Neutrophil (primary cell): ENCODE data around the gene ACSL1.

Experiments
- H3K27ac ChIP-seq: fragments of 200-600 bp; sonication (generic); 2 replicates; pipeline ENCODE4 v1.5.1; 2016; ENCODE audit warnings: mild to moderate bottlenecking, moderate library complexity
- H3K27me3 ChIP-seq: fragments of 200-600 bp; sonication (generic); 2 replicates; pipeline ENCODE4 v1.6.0; 2016; ENCODE audit warnings: mild to moderate bottlenecking
- H3K36me3 ChIP-seq: fragments of 200-600 bp; sonication (generic); 2 replicates; pipeline ENCODE4 v1.5.1; 2017
- H3K4me1 ChIP-seq, 2 experiments: fragments of 200-600 bp in 1 of 2; sonication (generic) in 1 of 2; 1 replicate in 1 of 2; 2 replicates in 1 of 2; pipeline versions ENCODE4 v1.5.1 to v1.6.1; 2013 to 2016; ENCODE audit warnings: low read depth in 1 of 2, low read length in 1 of 2, mild to moderate bottlenecking in 1 of 2, moderate library complexity in 1 of 2; ENCODE audit not compliant: control insufficient read depth in 1 of 2, insufficient read depth in 1 of 2
- H3K4me3 ChIP-seq, 2 experiments: fragments of 200-600 bp in 1 of 2; sonication (generic) in 1 of 2; 1 replicate in 1 of 2; 2 replicates in 1 of 2; pipeline ENCODE4 v1.5.1; 2013 to 2016; ENCODE audit warnings: low read depth in 1 of 2, low read length in 1 of 2, mild to moderate bottlenecking in 1 of 2, moderate library complexity in 1 of 2
- H3K9me3 ChIP-seq: fragments of 200-600 bp; sonication (generic); 2 replicates; pipeline ENCODE4 v1.5.1; 2016
- TF ChIP-seq, protein P1 (sequence below): fragments of 200-600 bp; sonication (generic); IDR thresholded peaks from 2 replicates; pipeline ENCODE4 v1.5.1; 2016; ENCODE audit warnings: antibody characterized with exemption

ACSL1 gene

DNA sequence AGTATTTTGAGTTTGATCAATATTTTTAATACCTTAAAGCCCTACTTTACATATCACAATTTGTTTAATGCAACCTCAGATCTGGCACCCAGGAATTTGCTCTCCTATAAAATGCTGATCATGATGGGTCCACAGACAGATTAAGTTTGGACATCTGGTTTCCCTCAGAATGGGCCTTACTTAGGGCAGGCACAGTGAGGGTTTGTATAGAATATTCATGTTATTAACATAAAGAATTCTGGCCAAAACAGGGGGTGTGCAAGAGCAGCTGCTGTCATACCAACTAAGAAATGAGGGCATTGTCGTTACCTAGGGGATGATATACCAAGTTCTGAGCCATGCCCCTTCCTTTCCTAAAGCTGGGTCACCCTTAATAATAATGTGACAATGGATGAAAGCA, 54.4 kb downstream of the ACSL1 start:
- H3K36me3 ChIP-seq = peaks cover 100% of the 10 kb centered on the region
- peak overlapping the region; percentile 19 for H3K27ac ChIP-seq
- H3K9me3 ChIP-seq = peaks cover 18% of the 10 kb centered on the region
- TF ChIP-seq, protein P1, sequence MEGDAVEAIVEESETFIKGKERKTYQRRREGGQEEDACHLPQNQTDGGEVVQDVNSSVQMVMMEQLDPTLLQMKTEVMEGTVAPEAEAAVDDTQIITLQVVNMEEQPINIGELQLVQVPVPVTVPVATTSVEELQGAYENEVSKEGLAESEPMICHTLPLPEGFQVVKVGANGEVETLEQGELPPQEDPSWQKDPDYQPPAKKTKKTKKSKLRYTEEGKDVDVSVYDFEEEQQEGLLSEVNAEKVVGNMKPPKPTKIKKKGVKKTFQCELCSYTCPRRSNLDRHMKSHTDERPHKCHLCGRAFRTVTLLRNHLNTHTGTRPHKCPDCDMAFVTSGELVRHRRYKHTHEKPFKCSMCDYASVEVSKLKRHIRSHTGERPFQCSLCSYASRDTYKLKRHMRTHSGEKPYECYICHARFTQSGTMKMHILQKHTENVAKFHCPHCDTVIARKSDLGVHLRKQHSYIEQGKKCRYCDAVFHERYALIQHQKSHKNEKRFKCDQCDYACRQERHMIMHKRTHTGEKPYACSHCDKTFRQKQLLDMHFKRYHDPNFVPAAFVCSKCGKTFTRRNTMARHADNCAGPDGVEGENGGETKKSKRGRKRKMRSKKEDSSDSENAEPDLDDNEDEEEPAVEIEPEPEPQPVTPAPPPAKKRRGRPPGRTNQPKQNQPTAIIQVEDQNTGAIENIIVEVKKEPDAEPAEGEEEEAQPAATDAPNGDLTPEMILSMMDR = no peak
- no peaks in the 10 kb centered on the region for H3K27me3 ChIP-seq
- H3K4me1 ChIP-seq = no peaks in the 10 kb centered on the region
- H3K4me3 ChIP-seq = no peak overlapping the region

DNA sequence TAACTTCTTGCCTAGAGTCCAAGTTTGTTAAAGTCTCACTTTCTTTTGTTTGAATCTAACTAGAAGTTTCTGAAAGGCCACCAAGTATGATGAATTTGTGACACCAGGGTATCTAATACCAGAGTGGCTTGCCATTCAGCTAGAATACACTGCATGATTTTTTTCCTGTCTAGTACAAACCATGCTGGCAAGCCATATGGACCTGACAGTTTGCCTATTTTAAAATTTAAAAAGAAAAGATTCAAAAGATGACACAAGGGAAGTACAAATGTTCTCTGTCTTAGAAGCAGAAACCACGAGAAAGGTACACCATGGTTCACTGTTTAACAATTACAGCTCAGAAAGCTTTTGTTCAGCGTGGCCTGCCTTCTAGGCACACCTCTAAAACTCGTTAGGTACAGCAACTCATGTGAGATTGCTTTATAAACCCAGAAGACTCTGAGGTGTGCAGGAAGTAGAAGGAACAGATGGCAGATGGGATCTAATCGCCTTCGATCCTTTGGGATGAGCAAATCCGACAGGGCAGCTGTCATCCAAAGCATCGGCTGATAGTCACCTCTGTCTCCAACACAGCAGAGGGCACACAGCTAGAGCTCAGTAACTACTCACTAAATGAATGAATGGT, 56.5 kb downstream of the ACSL1 start:
- peak overlapping the region; percentile 17 for H3K27ac ChIP-seq
- peaks cover 30% of the 10 kb centered on the region for H3K9me3 ChIP-seq
- no peak overlapping the region for H3K4me3 ChIP-seq
- TF ChIP-seq, protein P1 = no peak
- peaks cover 100% of the 10 kb centered on the region for H3K36me3 ChIP-seq
- no peaks in the 10 kb centered on the region for H3K4me1 ChIP-seq
- no peaks in the 10 kb centered on the region for H3K27me3 ChIP-seq

DNA sequence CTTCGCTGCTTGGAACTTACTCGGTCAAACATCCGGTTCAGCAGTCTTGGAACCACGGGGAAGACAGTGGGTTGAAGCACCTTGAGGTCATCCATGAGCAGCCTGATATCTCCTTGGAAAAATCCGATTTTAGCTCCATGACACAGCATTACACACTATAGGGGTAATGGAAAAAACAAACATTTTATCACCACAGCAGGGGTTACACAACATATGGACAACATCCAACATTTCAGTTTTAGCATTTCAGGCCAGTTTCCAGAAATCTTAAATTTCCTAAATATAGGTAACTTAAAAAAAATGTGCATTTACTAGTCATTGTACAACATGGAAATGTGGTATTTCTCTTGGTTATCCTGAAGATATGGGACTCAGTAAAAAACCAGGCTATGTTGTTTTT, 57.5 kb downstream of the ACSL1 start:
- H3K36me3 ChIP-seq = peaks cover 100% of the 10 kb centered on the region
- no peak overlapping the region for H3K27ac ChIP-seq
- TF ChIP-seq, protein P1 = no peak
- peaks cover 33% of the 10 kb centered on the region for H3K9me3 ChIP-seq
- no peaks in the 10 kb centered on the region for H3K4me1 ChIP-seq
- no peak overlapping the region for H3K4me3 ChIP-seq
- H3K27me3 ChIP-seq = no peaks in the 10 kb centered on the region

DNA sequence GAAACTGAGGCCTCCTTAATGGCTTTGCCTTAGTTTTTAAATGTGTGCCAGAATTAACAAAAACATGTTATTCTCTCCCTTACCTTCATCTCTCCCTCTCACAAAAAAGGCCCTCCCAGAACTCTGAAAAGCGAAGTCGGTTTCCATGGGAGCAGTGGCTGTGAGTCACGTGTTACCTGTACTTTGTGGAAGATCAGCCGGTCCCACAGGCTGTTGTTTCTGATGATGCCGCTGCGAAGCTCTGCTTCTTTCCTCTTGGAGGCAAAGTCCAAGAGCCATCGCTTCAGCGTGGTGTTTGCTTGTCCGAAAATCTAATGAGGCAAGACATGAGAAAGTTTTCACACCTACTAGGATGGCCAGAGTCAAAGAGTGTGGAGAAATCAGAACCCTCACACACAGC, 59.3 kb downstream of the ACSL1 start:
- Histone ChIP-seq H3K9me3 (peaks cover 31% of the 10 kb centered on the region), H3K4me3 (no peak overlapping the region), H3K27ac (no peak overlapping the region), H3K36me3 (peaks cover 100% of the 10 kb centered on the region), H3K4me1 (no peaks in the 10 kb centered on the region), H3K27me3 (no peaks in the 10 kb centered on the region)
- TF ChIP-seq, protein P1 = no peak

DNA sequence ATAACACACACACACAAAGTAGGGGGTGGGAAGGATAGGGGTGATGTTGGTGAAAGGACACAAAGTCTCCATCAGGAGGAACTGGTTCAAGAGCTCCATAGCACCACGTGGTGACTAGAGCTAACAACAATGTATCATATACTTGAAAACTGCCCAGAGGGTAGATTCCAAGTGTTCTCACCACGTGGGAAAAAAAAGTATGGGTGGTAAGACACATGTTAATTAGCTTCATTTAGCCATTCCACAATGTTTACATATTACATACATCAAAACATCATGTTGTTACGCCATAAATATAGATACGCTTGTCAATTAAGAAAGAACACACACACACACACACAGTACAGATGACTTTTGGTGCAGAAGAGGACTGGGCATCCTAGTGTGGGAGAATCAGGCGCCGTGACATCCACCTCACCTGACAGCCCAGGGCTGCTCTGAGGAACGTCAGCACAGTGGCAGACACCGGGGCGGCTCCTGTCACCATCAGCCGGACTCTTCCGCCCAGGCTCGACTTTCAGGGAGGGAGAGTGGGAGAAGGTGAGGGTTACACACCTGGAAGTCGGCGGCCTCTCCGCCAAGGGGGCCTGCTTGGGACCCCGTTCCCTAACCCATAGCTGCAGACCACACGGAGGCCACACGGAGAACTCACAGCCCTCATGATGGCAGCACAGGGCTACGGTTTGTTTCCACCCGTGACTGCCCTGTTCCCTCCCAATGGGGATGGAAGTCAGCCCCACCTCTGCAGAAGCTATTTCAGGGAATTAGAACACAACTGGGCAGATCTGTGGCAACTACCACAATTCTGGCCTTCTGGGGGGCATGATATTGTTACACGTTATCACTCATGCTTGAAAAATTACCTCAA, 60.1 kb downstream of the ACSL1 start:
- Histone ChIP-seq H3K36me3 (peaks cover 100% of the 10 kb centered on the region), H3K4me3 (no peak overlapping the region), H3K4me1 (no peaks in the 10 kb centered on the region), H3K27me3 (no peaks in the 10 kb centered on the region), H3K27ac (peak overlapping the region; percentile 25), H3K9me3 (peaks cover 36% of the 10 kb centered on the region)
- TF ChIP-seq, protein P1 = no peak
